ENCODE data around the gene TEAD1. TPM values are rescaled to one million over a fixed set of nuclear protein-coding genes. Genes with fewer than 3 reads are reported as not detected.

Gene TEAD1
- total RNA-seq, 2 experiments from 2014 or later = 0.12 to 0.15 TPM

DNA sequence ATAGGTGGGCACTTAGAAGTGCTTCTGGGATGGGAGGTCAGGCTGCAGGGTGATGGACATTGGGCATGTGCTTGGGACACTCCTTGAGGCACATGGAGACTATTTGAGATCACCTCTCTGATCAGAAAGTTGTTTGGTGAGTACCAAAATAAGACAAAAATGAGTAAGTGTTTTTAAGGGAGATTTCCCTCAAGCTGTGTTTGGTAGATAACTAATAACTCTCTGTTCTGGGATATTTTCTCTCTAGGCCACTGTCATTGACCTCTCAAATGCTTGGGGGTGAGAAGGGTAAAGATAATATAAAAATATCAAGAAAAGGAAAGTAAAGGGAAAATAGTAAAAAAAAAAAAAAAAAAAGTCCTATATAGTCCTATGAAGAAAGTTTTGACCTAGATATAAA, 117.8 kb downstream of the TEAD1 start:
- Mint-ChIP-seq H3K4me1 (no peaks in the 10 kb centered on the region), H3K4me3 (no peak overlapping the region), H3K9me3 (no peaks in the 10 kb centered on the region), H3K27ac (no peak overlapping the region), H3K27me3 (peaks cover 13% of the 10 kb centered on the region), H3K36me3 (ENCODE audit: low read depth) (no peaks in the 10 kb centered on the region)
- POLR2A ChIA-PET = no interaction called here
- no peak for DNase-seq
- CTCF ChIA-PET = interaction anchor here (0.9 to 1.6 kb wide), 3 partner anchors 8 to 10 kb away, joined by 3 read pairs; no protein-coding TSS in a partner anchor

DNA sequence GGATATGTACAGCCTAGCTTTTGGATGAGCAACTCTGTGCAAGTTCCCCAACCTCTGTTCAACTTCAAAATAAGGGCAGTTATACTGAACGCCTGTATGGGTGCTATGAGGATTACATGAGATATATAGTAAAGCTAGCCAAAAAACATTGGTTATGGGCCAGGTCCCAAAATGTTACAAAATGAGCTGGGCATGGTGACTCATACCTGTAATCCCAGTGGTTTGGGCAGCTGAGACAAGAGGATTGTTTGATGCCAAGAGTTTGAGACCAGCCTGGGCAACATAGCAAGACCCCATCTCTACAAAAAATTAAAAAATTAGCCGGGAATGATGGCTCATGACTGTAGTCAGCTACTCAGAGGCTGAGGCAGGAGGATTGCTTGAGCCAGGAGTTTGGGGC, 118.4 kb downstream of the TEAD1 start:
- CTCF ChIA-PET = interaction anchor here (0.6 to 0.9 kb wide), 2 partner anchors 10 to 1914 kb away, joined by 3 read pairs; no protein-coding TSS in a partner anchor
- Mint-ChIP-seq H3K27ac (no peak overlapping the region), H3K36me3 (ENCODE audit: low read depth) (no peaks in the 10 kb centered on the region), H3K27me3 (peaks cover 18% of the 10 kb centered on the region), H3K4me1 (no peaks in the 10 kb centered on the region), H3K4me3 (no peak overlapping the region), H3K9me3 (no peaks in the 10 kb centered on the region)
- no peak for DNase-seq
- POLR2A ChIA-PET = no interaction called here

DNA sequence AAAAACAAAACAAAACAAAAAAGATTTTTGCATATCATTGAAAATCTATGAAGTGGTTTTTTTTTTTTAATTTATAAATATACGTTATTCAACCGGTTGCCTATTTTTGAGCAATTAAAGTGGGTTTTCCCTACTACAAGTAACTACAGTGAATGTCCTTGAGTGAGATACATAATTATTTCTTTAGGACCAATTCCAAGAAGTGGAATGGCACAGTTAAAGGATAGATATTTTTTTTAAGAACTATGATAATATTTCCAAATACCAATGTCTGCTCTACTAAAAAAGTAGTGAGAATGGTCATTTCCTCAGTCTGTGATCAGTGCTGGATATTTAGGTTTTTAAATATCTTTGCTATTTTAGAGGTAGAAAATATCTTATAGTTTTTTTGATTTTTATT, 118.8 kb downstream of the TEAD1 start:
- Mint-ChIP-seq H3K9me3 (no peaks in the 10 kb centered on the region), H3K36me3 (ENCODE audit: low read depth) (no peaks in the 10 kb centered on the region), H3K4me1 (no peaks in the 10 kb centered on the region), H3K27me3 (peaks cover 22% of the 10 kb centered on the region), H3K27ac (no peak overlapping the region), H3K4me3 (no peak overlapping the region)
- DNase-seq = no peak
- CTCF ChIA-PET = interaction anchor here (0.9 kb wide), 1 partner anchor 11 kb away, joined by 3 read pairs; no protein-coding TSS in a partner anchor
- POLR2A ChIA-PET = no interaction called here

DNA sequence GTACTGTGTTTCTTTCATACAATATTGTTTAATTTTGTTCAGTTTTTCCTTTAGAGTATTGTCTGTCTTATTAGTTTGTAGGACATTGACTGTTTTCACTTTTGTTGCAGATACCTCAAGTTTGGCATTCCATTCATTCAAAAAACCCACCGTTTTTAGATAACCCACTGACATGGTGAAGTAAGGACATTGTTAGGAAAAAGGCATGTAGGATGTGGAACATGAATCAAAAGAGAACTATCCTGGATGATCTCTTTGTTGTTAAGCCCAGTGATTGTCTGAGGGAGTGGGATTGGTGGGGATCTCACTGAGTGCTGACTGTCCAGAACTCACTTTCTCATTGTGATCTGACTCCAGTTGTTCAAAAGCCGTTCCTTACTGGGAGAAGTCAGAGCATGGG, 119.3 kb downstream of the TEAD1 start:
- Mint-ChIP-seq H3K36me3 (ENCODE audit: low read depth) (no peaks in the 10 kb centered on the region), H3K4me3 (no peak overlapping the region), H3K27me3 (peaks cover 27% of the 10 kb centered on the region), H3K27ac (no peak overlapping the region), H3K9me3 (no peaks in the 10 kb centered on the region), H3K4me1 (no peaks in the 10 kb centered on the region)
- POLR2A ChIA-PET = no interaction called here
- DNase-seq = no peak
- CTCF ChIA-PET = interaction anchor here (1.0 kb wide), 1 partner anchor 36 kb away, joined by 3 read pairs; no protein-coding TSS in a partner anchor

DNA sequence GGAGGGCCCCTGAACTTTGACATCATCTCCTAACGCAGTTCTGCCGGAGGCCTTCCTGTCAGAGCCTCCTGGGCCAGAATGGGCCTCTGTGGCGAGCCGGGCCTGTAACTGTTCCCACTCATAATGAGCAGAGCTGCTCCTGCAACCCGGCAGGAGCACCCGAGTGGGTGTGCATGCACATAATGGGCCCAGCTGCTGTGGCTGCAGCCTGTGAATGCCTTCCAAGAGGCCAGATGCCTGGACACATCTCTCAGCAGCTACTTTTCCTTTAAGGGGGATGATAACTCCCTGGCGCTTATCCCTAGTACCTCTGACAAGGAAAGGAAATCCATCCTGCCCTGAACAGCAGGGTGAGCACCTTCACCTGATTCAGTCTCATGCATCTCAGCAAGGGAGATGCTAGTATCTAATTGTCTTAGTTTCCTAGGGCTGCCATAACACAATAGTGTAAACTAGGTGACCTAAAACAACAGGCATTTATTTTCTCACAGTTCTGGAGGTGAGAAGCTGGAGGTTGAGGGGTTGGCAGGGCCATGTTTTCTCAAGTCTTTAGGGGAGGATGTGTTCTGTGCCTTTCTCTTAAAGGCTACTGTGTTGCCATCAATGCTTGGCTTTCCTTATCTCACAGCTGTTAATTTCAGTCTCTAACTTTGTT, 120.5 kb downstream of the TEAD1 start:
- ChIA-PET CTCF (interaction anchor here (0.7 to 1.0 kb wide), 2 partner anchors 37 to 465 kb away, joined by 3 to 4 read pairs; no protein-coding TSS in a partner anchor), POLR2A (no interaction called here)
- Mint-ChIP-seq H3K27ac (no peak overlapping the region), H3K4me3 (no peak overlapping the region), H3K27me3 (peaks cover 36% of the 10 kb centered on the region), H3K36me3 (ENCODE audit: low read depth) (no peaks in the 10 kb centered on the region), H3K4me1 (no peaks in the 10 kb centered on the region), H3K9me3 (no peaks in the 10 kb centered on the region)
- DNase-seq = no peak

DNA sequence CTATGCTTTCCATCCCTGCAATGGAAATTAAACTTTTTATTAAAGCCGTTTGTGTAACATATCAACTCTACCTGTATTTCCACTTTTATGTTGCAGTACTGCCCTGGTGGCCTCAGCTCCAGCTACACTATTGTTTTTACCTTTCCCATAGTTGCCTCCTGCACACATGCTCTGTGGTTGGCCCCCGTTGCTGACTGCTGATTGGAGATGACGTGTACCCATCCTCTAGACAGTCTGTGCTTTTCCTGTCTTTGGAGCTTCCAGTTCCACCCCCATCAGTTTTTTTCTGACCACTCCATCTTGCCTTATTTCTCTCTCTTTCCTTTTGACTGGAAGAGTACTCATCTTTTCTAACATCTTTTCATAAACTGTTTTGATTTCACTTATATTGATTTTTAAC, 123.8 kb downstream of the TEAD1 start:
- Mint-ChIP-seq H3K9me3 (no peaks in the 10 kb centered on the region), H3K4me3 (no peak overlapping the region), H3K4me1 (no peaks in the 10 kb centered on the region), H3K27ac (no peak overlapping the region), H3K27me3 (peaks cover 57% of the 10 kb centered on the region), H3K36me3 (ENCODE audit: low read depth) (no peaks in the 10 kb centered on the region)
- POLR2A ChIA-PET = no interaction called here
- CTCF ChIA-PET = no interaction called here
- DNase-seq = no peak

DNA sequence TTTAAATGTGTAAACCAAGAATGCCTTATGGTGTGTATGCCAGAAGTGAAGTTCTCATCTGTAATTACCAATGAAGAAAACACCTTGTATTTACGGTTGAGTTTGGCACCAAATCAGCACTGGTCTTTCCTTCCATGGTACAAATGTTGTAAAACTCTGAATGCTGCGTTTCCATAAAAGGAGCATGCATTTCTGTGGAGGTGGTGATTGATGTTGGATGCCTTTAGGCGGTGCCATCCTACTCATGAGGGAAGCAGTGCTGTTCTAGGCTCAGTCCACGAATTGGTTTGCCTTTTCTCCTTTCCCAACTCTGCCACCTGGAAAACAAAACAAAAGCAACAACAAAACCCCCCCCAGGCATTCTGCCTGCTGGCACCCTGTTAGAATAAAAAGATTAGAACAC, 124.4 kb downstream of the TEAD1 start:
- DNase-seq = no peak
- CTCF ChIA-PET = no interaction called here
- H3K27me3 Mint-ChIP-seq = peaks cover 58% of the 10 kb centered on the region
- POLR2A ChIA-PET = no interaction called here
- no peak overlapping the region for H3K4me3 Mint-ChIP-seq
- no peaks in the 10 kb centered on the region for H3K9me3 Mint-ChIP-seq
- no peaks in the 10 kb centered on the region for H3K36me3 Mint-ChIP-seq (ENCODE audit: low read depth)
- H3K4me1 Mint-ChIP-seq = no peaks in the 10 kb centered on the region
- H3K27ac Mint-ChIP-seq = no peak overlapping the region

DNA sequence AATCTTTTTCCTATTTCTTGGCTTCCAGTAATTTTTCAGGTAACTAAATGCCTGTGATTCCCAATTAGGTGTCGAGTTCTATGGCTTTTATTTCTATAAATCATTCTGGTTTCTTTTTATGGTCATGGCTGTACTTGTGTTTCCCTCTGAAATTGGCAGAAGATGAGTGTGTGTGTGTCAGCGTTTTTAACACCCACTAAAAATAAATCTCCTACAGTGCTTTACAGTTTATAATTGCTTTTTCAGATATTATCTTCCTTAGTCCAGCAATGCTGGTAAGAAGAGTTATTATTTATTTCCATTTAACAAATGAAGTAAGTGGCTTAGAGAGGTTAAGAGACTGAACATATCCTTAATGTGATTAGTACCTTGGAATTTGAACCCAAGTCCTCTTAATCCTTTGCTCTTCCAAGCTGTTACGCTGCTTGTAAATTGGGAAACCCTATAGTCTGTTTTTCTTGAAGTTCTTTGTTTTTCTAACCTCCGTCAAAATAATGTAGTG, 125.2 kb downstream of the TEAD1 start:
- Mint-ChIP-seq H3K27ac (no peak overlapping the region), H3K4me3 (no peak overlapping the region), H3K4me1 (no peaks in the 10 kb centered on the region), H3K27me3 (peaks cover 57% of the 10 kb centered on the region), H3K36me3 (ENCODE audit: low read depth) (no peaks in the 10 kb centered on the region), H3K9me3 (no peaks in the 10 kb centered on the region)
- CTCF ChIA-PET = interaction anchor here (0.8 kb wide), 1 partner anchor 8 kb away, joined by 3 read pairs; no protein-coding TSS in a partner anchor
- no peak for DNase-seq
- POLR2A ChIA-PET = no interaction called here

DNA sequence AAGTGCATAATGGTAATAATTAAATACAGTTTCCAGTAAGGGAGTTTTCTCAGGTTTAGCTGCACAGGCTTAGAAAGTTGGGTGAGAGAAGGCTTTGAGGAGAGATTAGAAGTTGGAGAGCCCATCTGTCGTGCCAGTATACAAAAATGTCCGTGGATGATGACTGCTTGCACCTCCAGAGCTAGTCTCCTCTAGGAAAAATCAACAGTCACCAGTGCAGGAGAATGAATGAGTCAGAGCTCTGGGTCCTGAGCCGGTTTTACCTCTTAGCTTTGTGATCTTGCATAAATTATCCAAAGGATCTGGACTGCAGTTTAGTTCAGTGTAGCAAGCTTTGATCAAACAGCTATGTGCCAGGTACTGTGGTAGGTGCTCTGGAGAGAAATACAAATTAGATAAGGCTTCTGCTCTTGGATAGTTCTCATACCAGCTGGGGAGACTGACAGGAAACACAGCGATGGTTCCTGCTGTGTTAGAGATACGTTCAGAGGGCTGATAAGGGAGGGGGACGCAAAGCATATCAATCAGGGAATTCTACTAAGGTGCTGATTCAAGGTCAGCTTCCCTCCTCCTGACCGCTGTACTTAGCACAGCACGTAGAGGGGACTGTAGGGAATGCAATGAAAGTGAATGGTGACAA, 125.9 kb downstream of the TEAD1 start:
- Mint-ChIP-seq H3K27ac (no peak overlapping the region), H3K4me3 (no peak overlapping the region)
- POLR2A ChIA-PET = no interaction called here

DNA sequence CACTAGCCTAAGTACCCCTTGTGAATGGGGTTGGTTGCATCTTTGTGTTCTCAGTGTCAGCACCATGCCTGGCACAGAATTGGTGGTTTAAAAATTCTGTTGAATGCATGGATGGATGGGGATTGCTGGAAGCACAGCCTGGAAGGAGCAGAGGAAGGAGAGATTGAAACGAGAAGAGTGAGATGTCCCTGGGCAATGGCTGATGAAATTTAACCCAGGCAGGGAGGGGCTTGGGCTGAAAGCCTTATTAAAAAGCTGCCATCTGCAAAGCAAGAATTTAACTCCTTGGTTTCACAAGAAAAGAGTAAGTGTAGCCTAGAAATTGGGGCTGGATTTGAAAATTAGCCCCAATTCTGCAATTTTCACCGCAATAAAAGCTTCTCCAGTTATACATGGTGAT, 126.7 kb downstream of the TEAD1 start:
- no peaks in the 10 kb centered on the region for H3K4me1 Mint-ChIP-seq
- CTCF ChIA-PET = no interaction called here
- H3K36me3 Mint-ChIP-seq (ENCODE audit: low read depth) = no peaks in the 10 kb centered on the region
- peaks cover 62% of the 10 kb centered on the region for H3K27me3 Mint-ChIP-seq
- H3K9me3 Mint-ChIP-seq = no peaks in the 10 kb centered on the region
- no peak overlapping the region for H3K4me3 Mint-ChIP-seq
- no peak overlapping the region for H3K27ac Mint-ChIP-seq
- POLR2A ChIA-PET = no interaction called here
- DNase-seq = no peak

More for the DNA sequence above, 125.9 kb downstream of the TEAD1 start:
- CTCF ChIA-PET = interaction anchor here (0.8 kb wide), 1 partner anchor 9 kb away, joined by 3 read pairs; no protein-coding TSS in a partner anchor
- H3K4me1 Mint-ChIP-seq = no peaks in the 10 kb centered on the region
- peaks cover 56% of the 10 kb centered on the region for H3K27me3 Mint-ChIP-seq
- no peaks in the 10 kb centered on the region for H3K9me3 Mint-ChIP-seq
- no peaks in the 10 kb centered on the region for H3K36me3 Mint-ChIP-seq (ENCODE audit: low read depth)
- DNase-seq = no peak

DNA sequence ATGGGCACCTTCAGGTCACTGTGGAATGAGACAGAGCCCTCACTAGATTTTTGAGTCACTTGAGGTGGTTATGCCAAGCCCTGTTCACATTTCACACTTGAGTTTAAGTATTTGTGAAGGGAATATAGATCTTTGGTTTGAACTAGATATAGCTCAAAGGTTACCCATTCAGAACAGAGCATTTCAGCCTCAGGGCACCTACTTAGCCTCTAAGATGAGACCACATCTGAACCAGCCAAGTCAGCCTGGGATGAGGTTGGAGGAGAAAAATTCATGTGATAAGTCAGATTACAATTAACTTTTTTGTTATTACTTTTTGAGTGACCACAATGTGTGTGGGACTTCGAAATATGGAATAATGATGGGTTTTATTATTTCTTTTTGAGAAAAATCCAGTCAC, 127.8 kb downstream of the TEAD1 start:
- DNase-seq = no peak
- ChIA-PET CTCF (interaction anchor here (0.6 kb wide), 1 partner anchor 664 kb away, joined by 3 read pairs; no protein-coding TSS in a partner anchor), POLR2A (no interaction called here)
- no peaks in the 10 kb centered on the region for H3K36me3 Mint-ChIP-seq (ENCODE audit: low read depth)
- no peaks in the 10 kb centered on the region for H3K9me3 Mint-ChIP-seq
- H3K27ac Mint-ChIP-seq = no peak overlapping the region
- H3K4me1 Mint-ChIP-seq = no peaks in the 10 kb centered on the region
- no peak overlapping the region for H3K4me3 Mint-ChIP-seq
- peaks cover 65% of the 10 kb centered on the region for H3K27me3 Mint-ChIP-seq

DNA sequence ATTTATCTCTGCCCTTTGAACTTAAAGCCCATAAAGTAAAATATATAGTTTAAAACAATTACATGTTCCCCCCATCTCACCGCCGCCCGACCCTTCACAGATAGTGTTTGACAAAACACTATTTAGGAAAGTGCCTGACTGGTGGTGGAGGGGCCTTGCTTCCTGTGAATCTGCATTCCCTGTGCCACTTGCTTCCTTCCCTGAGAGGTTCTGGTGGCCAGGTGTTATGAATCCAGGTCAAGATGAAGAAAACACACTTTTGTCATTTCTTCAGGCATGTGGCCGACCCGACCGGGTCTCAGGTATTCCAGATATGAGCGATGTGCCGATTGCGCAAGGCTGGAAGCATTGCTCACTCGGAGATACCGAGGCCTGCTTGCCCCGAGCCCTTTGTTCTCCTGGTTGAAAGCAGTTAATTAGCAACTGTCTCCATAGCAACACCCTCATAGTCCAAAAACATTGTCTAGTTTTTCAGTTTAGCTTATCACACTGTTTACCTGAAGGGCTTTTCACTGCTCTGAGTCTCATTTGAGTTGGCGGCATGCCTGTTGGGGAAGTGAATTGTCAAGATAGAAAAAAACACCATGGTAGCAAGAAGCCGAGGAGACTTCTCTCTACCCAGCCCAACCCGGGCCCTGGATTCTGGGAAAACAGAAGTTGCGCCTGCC, 128.3 kb downstream of the TEAD1 start:
- Mint-ChIP-seq H3K4me1 (peaks cover 4% of the 10 kb centered on the region), H3K27me3 (peaks cover 61% of the 10 kb centered on the region), H3K9me3 (no peaks in the 10 kb centered on the region), H3K4me3 (no peak overlapping the region), H3K27ac (no peak overlapping the region), H3K36me3 (ENCODE audit: low read depth) (no peaks in the 10 kb centered on the region)
- DNase-seq = no peak
- ChIA-PET POLR2A (no interaction called here), CTCF (interaction anchor here (0.5 kb wide), 1 partner anchor 1425 kb away, joined by 3 read pairs; no protein-coding TSS in a partner anchor)

Data from activated CD4-positive, alpha-beta T cell treated with anti-CD3 and anti-CD28 coated beads, Interleukin-2, amount 10 ng/mL, durations not matched to agents 7 days and 5 days (primary cell).